Loucy (cell line): Measurements from ENCODE around the gene PCED1B.

Experiments
- CTCF ChIP-seq: fragments of 200-600 bp; sonication (generic); conservative IDR thresholded peaks from 2 replicates; pipeline ENCODE4 v1.5.1; 2014; ENCODE audit warnings: mild to moderate bottlenecking, antibody characterized with exemption, low read length
- EZH2phosphoT487 ChIP-seq: fragments of 200-600 bp; IDR thresholded peaks from 2 replicates; pipeline ENCODE4 v1.6.1; 2018; ENCODE audit warnings: antibody characterized with exemption, mild to moderate bottlenecking, moderate library complexity, borderline replicate concordance

- TF ChIP-seq EZH2phosphoT487 (no peak), CTCF (no peak)
These were observed 43.9 kb upstream of the PCED1B start for GRCh38 chr12:47035484-47035883.
